ENCODE data around the gene PRKAG2. TPM values are rescaled to one million over a fixed set of nuclear protein-coding genes. Genes with fewer than 3 reads are reported as not detected.

Gene PRKAG2
- total RNA-seq, 1 experiment from 2014 or later = 23.9 TPM

GRCh38 chr7:151795168-151795811 is 81.6 kb downstream of the PRKAG2 start:
- ChIA-PET POLR2A (ENCODE audit: unreplicated experiment) (no interaction called here), CTCF (no interaction called here)
- Histone ChIP-seq H4K20me1 (ENCODE audit: low read length) (no peaks in the 10 kb centered on the region), H2AFZ (ENCODE audit: low read length) (no peak overlapping the region), H3K9me2 (replicated peaks; ENCODE audit: low read length) (no peaks in the 10 kb centered on the region), H3K27ac (ENCODE audit: low read length) (0 out of 2 replicates have a peak overlapping the region, but pooled peaks have one; percentile 9), H3K4me3 (ENCODE audit: low read length) (no peak overlapping the region), H3K4me2 (ENCODE audit: low read length) (no peak overlapping the region), H3K27me3 (ENCODE audit: low read length) (no peaks in the 10 kb centered on the region), H3K79me2 (ENCODE audit: low read length) (no peaks in the 10 kb centered on the region), H3K36me3 (ENCODE audit: low read depth, low read length) (no peaks in the 10 kb centered on the region), H3K9ac (ENCODE audit: low read length) (no peak overlapping the region), H3K9me3 (ENCODE audit: low read length) (no peaks in the 10 kb centered on the region), H3F3A (ENCODE audit: low read length, unreplicated experiment) (no peaks in the 10 kb centered on the region), H3K4me1 (ENCODE audit: insufficient read depth, low read length) (peaks cover 42% of the 10 kb centered on the region)
- BruUV-seq (replicated peaks) = no TSS peak
- TF ChIP-seq CTCF (conservative IDR thresholded peaks at IDR 0.05; ENCODE audit: low read depth, low read length) (no peak), EZH2 (IDR thresholded peaks at IDR 0.05; ENCODE audit: low read length, unreplicated experiment) (no peak), EZH2phosphoT487 (IDR thresholded peaks at IDR 0.05; ENCODE audit: borderline replicate concordance, low read length) (no peak)
- ATAC-seq (peak; percentile 5; the same call in 1 of the 2 replicates), DNase-seq (peak; percentile 34)
- intact Hi-C loops (cut with micrococcal nuclease) = no loop called here

- intact Hi-C loops (cut with micrococcal nuclease) = no loop called here
Observed at GRCh38 chr7:151794508-151795167, 82.3 kb downstream of the PRKAG2 start.

More at GRCh38 chr7:151794508-151795167, 82.3 kb downstream of the PRKAG2 start:
- ChIA-PET POLR2A (ENCODE audit: unreplicated experiment) (no interaction called here), CTCF (no interaction called here)
- no peaks in the 10 kb centered on the region for H3K36me3 ChIP-seq (ENCODE audit: low read depth, low read length)
- no peak overlapping the region for H3K9ac ChIP-seq (ENCODE audit: low read length)
- TF ChIP-seq EZH2 (IDR thresholded peaks at IDR 0.05; ENCODE audit: low read length, unreplicated experiment) (no peak), CTCF (conservative IDR thresholded peaks at IDR 0.05; ENCODE audit: low read depth, low read length) (no peak), EZH2phosphoT487 (IDR thresholded peaks at IDR 0.05; ENCODE audit: borderline replicate concordance, low read length) (no peak)
- no peaks in the 10 kb centered on the region for H3K9me2 ChIP-seq (replicated peaks; ENCODE audit: low read length)
- ATAC-seq (no peak), DNase-seq (no peak)
- H3K4me1 ChIP-seq (ENCODE audit: insufficient read depth, low read length) = peaks cover 42% of the 10 kb centered on the region
- H3K27ac ChIP-seq (ENCODE audit: low read length) = no peak overlapping the region
- no peaks in the 10 kb centered on the region for H3K79me2 ChIP-seq (ENCODE audit: low read length)
- no peaks in the 10 kb centered on the region for H3F3A ChIP-seq (ENCODE audit: low read length, unreplicated experiment)
- H3K27me3 ChIP-seq (ENCODE audit: low read length) = no peaks in the 10 kb centered on the region
- no peak overlapping the region for H2AFZ ChIP-seq (ENCODE audit: low read length)
- H3K4me3 ChIP-seq (ENCODE audit: low read length) = no peak overlapping the region
- no peak overlapping the region for H3K4me2 ChIP-seq (ENCODE audit: low read length)
- no peaks in the 10 kb centered on the region for H3K9me3 ChIP-seq (ENCODE audit: low read length)
- no TSS peak for BruUV-seq (replicated peaks)
- no peaks in the 10 kb centered on the region for H4K20me1 ChIP-seq (ENCODE audit: low read length)

Data from PC-3 (cell line).